ENCODE measurements around the gene SGSM1. TPM values are rescaled to one million over a fixed set of nuclear protein-coding genes. Genes with fewer than 3 reads are reported as not detected.

SGSM1 gene
- total RNA-seq, 2 donors from 2014 or later, result 0.19 to 0.20 TPM

DNA sequence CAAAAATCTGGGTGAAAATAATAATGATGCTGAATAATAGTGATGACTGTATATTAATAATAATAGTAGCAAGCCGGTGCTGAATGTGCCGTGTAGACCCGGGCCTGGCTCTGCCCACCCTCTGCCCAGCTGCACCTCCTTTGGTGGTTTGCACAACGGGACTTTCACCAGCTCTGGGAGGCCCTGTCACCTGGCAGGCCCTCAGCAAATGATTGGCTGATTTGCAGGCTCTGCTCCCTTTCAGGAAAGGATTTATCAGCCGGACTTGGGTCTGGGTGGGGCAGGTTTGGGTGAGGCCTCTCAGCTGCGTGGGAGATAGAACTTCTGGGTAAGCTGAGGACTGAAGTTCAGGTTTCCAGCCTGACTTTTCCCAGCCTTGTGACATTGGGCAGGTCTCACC is 167.9 kb downstream of the SGSM1 start:
- Mint-ChIP-seq H3K36me3 (no peaks in the 10 kb centered on the region), H3K9me3 (no peaks in the 10 kb centered on the region), H3K27ac (no peak overlapping the region)
- no peak for ATAC-seq
- DNase-seq (ENCODE audit: low spot score in 2 of 2), result no peak

DNA sequence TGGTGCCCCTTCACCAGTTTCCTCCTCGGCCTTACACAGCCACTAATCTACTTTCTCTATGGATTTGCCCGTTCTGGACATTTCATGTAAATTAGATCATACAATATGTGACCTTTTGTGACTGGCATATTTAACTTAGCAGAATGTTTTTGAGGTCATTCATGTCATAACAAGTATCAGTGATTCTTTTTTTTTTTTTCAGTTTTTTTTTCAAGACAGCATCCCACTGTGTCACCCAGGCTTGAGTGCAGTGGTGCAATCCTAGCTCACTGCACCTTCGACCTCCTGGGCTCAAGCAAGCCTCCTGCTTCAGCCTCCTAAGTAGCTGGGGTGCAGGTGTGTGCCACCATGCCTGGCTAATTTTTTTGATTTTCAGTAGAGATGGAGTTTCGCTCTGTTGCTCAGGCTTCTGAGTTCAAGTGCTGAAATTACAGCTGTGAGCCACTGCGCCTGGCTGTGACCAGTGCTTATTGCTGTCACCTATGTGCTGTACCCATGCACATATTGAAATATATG is 169.2 kb downstream of the SGSM1 start:
- no peaks in the 10 kb centered on the region for H3K36me3 Mint-ChIP-seq
- H3K9me3 Mint-ChIP-seq, result no peaks in the 10 kb centered on the region
- ATAC-seq (no peak), DNase-seq (ENCODE audit: low spot score in 2 of 2) (no peak)
- H3K27ac Mint-ChIP-seq, result no peak overlapping the region

DNA sequence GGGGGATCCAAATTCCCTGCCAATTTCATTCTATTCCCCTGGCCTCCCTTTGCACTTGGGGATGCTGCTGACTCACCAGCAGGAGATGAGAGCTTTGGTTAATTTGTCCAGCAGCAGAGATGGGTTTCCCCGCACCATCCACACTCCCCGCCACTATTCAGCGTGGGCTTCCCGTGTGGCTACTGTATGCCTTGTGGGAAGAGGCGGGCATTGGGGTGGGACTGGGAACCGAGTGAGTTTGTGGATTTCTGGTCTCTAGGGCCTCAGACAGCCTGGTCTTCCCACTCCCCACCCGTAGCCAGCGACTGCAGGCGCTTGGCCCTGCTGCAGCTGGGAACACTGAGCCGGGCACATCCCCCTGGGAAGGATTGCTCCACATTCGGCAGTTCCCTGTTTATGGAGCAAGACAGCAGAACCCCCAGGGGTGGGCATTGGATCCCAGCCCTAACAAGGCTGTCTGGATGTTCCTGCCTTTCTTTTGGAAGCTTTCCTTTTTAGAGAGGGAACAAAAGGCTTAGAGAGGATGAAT is 169.9 kb downstream of the SGSM1 start:
- H3K27ac Mint-ChIP-seq, result no peak overlapping the region
- ATAC-seq (no peak), DNase-seq (ENCODE audit: low spot score in 2 of 2) (no peak)
- H3K9me3 Mint-ChIP-seq, result no peaks in the 10 kb centered on the region
- no peaks in the 10 kb centered on the region for H3K36me3 Mint-ChIP-seq

DNA sequence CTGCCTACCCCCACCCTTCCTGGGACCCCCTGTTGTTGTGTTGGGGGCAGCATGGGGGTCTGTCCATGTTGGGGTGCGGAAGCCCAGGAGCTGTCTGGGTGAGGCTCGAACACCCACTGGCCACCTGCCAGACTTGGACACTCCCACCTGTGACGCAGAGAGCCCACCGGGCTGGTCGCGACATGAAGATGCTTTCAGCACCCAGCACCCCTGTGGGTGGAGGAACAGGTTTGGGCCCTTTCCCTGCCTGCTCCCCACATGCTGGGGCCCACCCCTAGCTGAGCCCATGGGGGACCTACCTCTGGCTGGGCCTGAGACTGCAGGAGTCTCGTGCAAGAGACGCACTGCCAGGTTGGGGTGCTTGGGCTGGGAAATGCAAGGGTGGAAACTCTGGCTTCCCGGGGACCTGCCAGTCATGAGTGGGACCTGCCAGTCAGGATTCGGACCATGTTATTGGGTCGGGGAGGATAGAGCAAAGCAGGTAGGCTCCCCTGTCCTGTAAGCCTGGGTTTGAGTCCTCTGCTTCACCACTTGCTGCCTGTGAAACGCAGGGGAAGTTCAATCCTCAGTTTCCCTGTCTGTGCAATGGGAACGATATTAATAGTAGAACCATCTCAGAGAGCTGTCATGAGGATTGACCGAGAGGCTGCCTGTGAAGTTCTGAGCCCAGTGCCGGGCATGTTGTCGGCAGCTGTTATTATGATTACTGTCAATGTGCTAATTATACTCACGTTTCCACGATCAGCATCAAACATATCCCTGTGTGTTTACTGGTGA is 170.6 kb downstream of the SGSM1 start:
- H3K36me3 Mint-ChIP-seq, result no peaks in the 10 kb centered on the region
- no peaks in the 10 kb centered on the region for H3K9me3 Mint-ChIP-seq
- DNase-seq (ENCODE audit: low spot score in 2 of 2), result no peak
- no peak for ATAC-seq
- H3K27ac Mint-ChIP-seq, result no peak overlapping the region

Other genes with a start within 250 kb of the SGSM1 start
- gene LRRC75B, start 213.1 kb upstream of the SGSM1 start, total RNA-seq, result 1 to 10 TPM in 1 of 2 donors, under 1 TPM in 1; 0.91 to 1.1 TPM
- gene GGT1, start 203.0 kb upstream of the SGSM1 start, total RNA-seq, result 10 to 100 TPM; 31.3 to 48.4 TPM
- gene PIWIL3, start 31.5 kb upstream of the SGSM1 start, total RNA-seq, result not detected
- not detected for gene LHFPL7, start 140.5 kb downstream of the SGSM1 start, total RNA-seq
- gene KIAA1671, start 146.5 kb downstream of the SGSM1 start, total RNA-seq, result 10 to 100 TPM in 1 of 2 donors, 1 to 10 TPM in 1; 2.0 to 22.0 TPM

Data from activated naive CD4-positive, alpha-beta T cell treated with anti-CD3 and anti-CD28 coated beads, Interleukin-2, amount 50 U/mL, for 72 hours (primary cell).